HepG2 (cell line): ENCODE results near the gene TMEM129. TPM values are rescaled to one million over a fixed set of nuclear protein-coding genes. Genes with fewer than 3 reads are reported as not detected.

Experiments
- BHLHE40 ChIP-seq: IDR thresholded peaks from 2 replicates; pipeline ENCODE4 v1.6.1; 2011; ENCODE audit warnings: low read length, improper control_type of control experiment
- CBX2 ChIP-seq, 2 experiments: fragments of 200-600 bp in 1 of 2; sonication (generic); formaldehyde crosslinking in 1 of 2; IDR thresholded peaks; 2 replicates each; pipeline versions ENCODE4 v1.7.0 to v1.8.1; 2018 to 2022; ENCODE audit warnings: low read depth in 2 of 2, low read length in 1 of 2, mild to moderate bottlenecking in 1 of 2, missing genetic modification reagents in 1 of 2
- CCDC6 ChIP-seq: sonication (generic); formaldehyde crosslinking; IDR thresholded peaks from 2 replicates; pipeline ENCODE4 v1.8.1; 2022; ENCODE audit warnings: mild to moderate bottlenecking, missing genetic modification reagents, moderate library complexity
- FOXC1 ChIP-seq: sonication (generic); formaldehyde crosslinking; IDR thresholded peaks from 2 replicates; pipeline ENCODE4 v1.8.0; 2022; ENCODE audit warnings: mild to moderate bottlenecking, missing genetic modification reagents, borderline replicate concordance
- FOXO1 ChIP-seq: sonication (generic); formaldehyde crosslinking; IDR thresholded peaks from 2 replicates; pipeline ENCODE4 v1.4.0; 2020; ENCODE audit warnings: missing genetic modification reagents
- HOXD1 ChIP-seq: sonication (generic); formaldehyde crosslinking; IDR thresholded peaks from 2 replicates; pipeline ENCODE4 v1.5.0; 2020; ENCODE audit warnings: missing genetic modification reagents
- KLF9 ChIP-seq: IDR thresholded peaks from 2 replicates; pipeline ENCODE4 v1.6.1; 2016; ENCODE audit warnings: low read depth
- PAWR ChIP-seq: sonication (generic); formaldehyde crosslinking; IDR thresholded peaks from 2 replicates; pipeline ENCODE4 v1.4.0; 2020; ENCODE audit warnings: missing genetic modification reagents, mild to moderate bottlenecking, borderline replicate concordance
- POGZ ChIP-seq: sonication (generic); formaldehyde crosslinking; IDR thresholded peaks from 2 replicates; pipeline ENCODE4 v1.4.0; 2020; ENCODE audit warnings: mild to moderate bottlenecking, missing genetic modification reagents
- SKI ChIP-seq: fragments of 450-650 bp; IDR thresholded peaks from one replicate; pipeline ENCODE4 v1.6.1; 2018; ENCODE audit warnings: mild to moderate bottlenecking; ENCODE audit not compliant: partially characterized antibody
- TARDBP ChIP-seq: sonication (generic); formaldehyde crosslinking; IDR thresholded peaks from 2 replicates; pipeline ENCODE4 v1.8.0; 2022; ENCODE audit warnings: mild to moderate bottlenecking, missing genetic modification reagents
- ZC3H4 ChIP-seq: sonication (generic); formaldehyde crosslinking; IDR thresholded peaks from 2 replicates; pipeline ENCODE4 v1.4.0; 2020; ENCODE audit warnings: missing genetic modification reagents, borderline replicate concordance
- ZEB1 ChIP-seq: IDR thresholded peaks from 2 replicates; pipeline ENCODE4 v1.6.1; 2012; ENCODE audit warnings: mild to moderate bottlenecking, low read depth, inconsistent platforms; ENCODE audit not compliant: insufficient replicate concordance
- ZFP82 ChIP-seq: sonication (generic); formaldehyde crosslinking; IDR thresholded peaks from 2 replicates; pipeline ENCODE4 v1.5.1; 2020; ENCODE audit warnings: mild to moderate bottlenecking, missing genetic modification reagents, borderline replicate concordance
- ZFX ChIP-seq: sonication (generic); formaldehyde crosslinking; IDR thresholded peaks from 2 replicates; pipeline ENCODE4 v1.4.0; 2020; ENCODE audit warnings: mild to moderate bottlenecking, low read depth, missing genetic modification reagents, moderate library complexity
- ZNF142 ChIP-seq: sonication (generic); formaldehyde crosslinking; IDR thresholded peaks from 2 replicates; pipeline ENCODE4 v1.4.0; 2020; ENCODE audit warnings: missing genetic modification reagents
- ZNF3 ChIP-seq: IDR thresholded peaks from 2 replicates; pipeline ENCODE4 v1.7.0; 2017; ENCODE audit warnings: inconsistent platforms
- ZNF468 ChIP-seq: sonication (generic); formaldehyde crosslinking; IDR thresholded peaks from 2 replicates; pipeline ENCODE4 v1.8.0; 2022; ENCODE audit warnings: mild to moderate bottlenecking, moderate library complexity, missing genetic modification reagents
- ZNF546 ChIP-seq: sonication (generic); formaldehyde crosslinking; conservative IDR thresholded peaks from 2 replicates; pipeline ENCODE4 v1.8.1; 2023; ENCODE audit warnings: mild to moderate bottlenecking, missing genetic modification reagents
- ZNF574 ChIP-seq: sonication (generic); formaldehyde crosslinking; IDR thresholded peaks from 2 replicates; pipeline ENCODE4 v1.4.0; 2020; ENCODE audit warnings: missing genetic modification reagents
- ZNF580 ChIP-seq: IDR thresholded peaks from 2 replicates; pipeline ENCODE4 v1.6.1; 2016; ENCODE audit warnings: low read depth, borderline replicate concordance
- ZNF839 ChIP-seq: sonication (generic); formaldehyde crosslinking; IDR thresholded peaks from 2 replicates; pipeline ENCODE4 v1.4.0; 2020; ENCODE audit warnings: missing genetic modification reagents, mild to moderate bottlenecking, borderline replicate concordance
- polyA plus RNA-seq, 8 experiments: library from polyadenylated mRNA; depleted of rRNA in 3 of 8; stranded (reverse) in 7 of 8; unstranded in 1 of 8; fragments of >200 nt; fragmentation: Illumina TruSeq in 4 of 8; extraction: Trizol in 4 of 8; gene quantifications; 2 replicates each; pipeline versions ENCODE4 v1.2.1 to v1.2.3, GENCODE V29; 2011 to 2016; ENCODE audit warnings: low read depth in 4 of 8, missing spikeins in 1 of 8, mixed read lengths in 1 of 8; ENCODE audit not compliant: insufficient read depth in 1 of 8
- total RNA-seq, 5 experiments: library from RNA; depleted of rRNA; stranded (reverse); fragments of >200 nt; fragmentation: Illumina TruSeq; extraction: Trizol; gene quantifications; 2 replicates each; pipeline ENCODE4 v1.2.3, GENCODE V29; 2016; ENCODE audit warnings: low read depth in 1 of 5

TMEM129 gene
- total and polyA plus RNA-seq, 2 of the 13 experiments (the other 11 are each of a cell fraction or from before 2014, with no cell fraction given) = 19.0 to 25.8 TPM

- TF ChIP-seq ZNF142 (CRISPR knock-in tag) = no peak
- no peak for TF ChIP-seq SKI
- no peak for TF ChIP-seq FOXC1 (CRISPR knock-in tag)
- TF ChIP-seq BHLHE40 = peak; percentile 51; the same call in 1 of the 2 replicates
- TF ChIP-seq ZEB1 = no peak
- TF ChIP-seq ZNF580 (CRISPR knock-in tag) = 0 out of 2 replicates have a peak, but pooled peaks have one; percentile 41
- TF ChIP-seq PAWR (CRISPR knock-in tag) = no peak
- TF ChIP-seq ZFP82 (CRISPR knock-in tag) = no peak
- 0 out of 2 replicates have a peak, but pooled peaks have one; percentile 23 for TF ChIP-seq FOXO1 (CRISPR knock-in tag)
- no peak for TF ChIP-seq ZC3H4 (CRISPR knock-in tag)
- TF ChIP-seq HOXD1 (CRISPR knock-in tag) = no peak
- no peak for TF ChIP-seq POGZ (CRISPR knock-in tag)
- 0 out of 2 replicates have a peak, but pooled peaks have one; percentile 78 for TF ChIP-seq ZNF839 (CRISPR knock-in tag)
- no peak for TF ChIP-seq ZNF3
- TF ChIP-seq CCDC6 (CRISPR knock-in tag) = no peak
- no peak for TF ChIP-seq ZNF574
- TF ChIP-seq KLF9 = no peak
- no peak for TF ChIP-seq ZNF468 (CRISPR knock-in tag)
- no peak for TF ChIP-seq ZNF546 (CRISPR knock-in tag)
- TF ChIP-seq CBX2 (IDR thresholded peaks at IDR 0.05; ENCODE audit: low read depth, low read length) = no peak
- TF ChIP-seq CBX2 (CRISPR knock-in tag; IDR thresholded peaks at IDR 0.05; ENCODE audit: low read depth) = no peak
- TF ChIP-seq ZFX (CRISPR knock-in tag) = peak; percentile 53; the same call in 1 of the 2 replicates
- no peak for TF ChIP-seq TARDBP
Measured at GRCh38 chr4:1748465-1748995, 27.4 kb upstream of the TMEM129 start (continued).
